HEK293 (cell line): Measurements from ENCODE around the gene VWA5B1.

Experiments used
- CTCF ChIA-PET: fragments of 350-600 bp; formaldehyde crosslinking; extraction: SDS; loops from one replicate; lab custom pipeline; 2021; ENCODE audit warnings: antibody characterized with exemption; lab: Yijun Ruan, JAX
- POLR2A ChIA-PET: fragments of 300-600 bp; formaldehyde crosslinking; extraction: SDS; loops from one replicate; lab custom pipeline; 2020; ENCODE audit warnings: antibody characterized with exemption, inconsistent platforms; lab: Yijun Ruan, JAX
- H3K27ac ChIP-seq: fragments of 200-500 bp; sonication (Bioruptor generic); 2 replicates; pipeline ENCODE4 v1.5.1; 2014; ENCODE audit warnings: low read depth, low read length, control low read depth, inconsistent platforms; ENCODE audit errors: extremely low read depth
- H3K36me3 ChIP-seq, 2 experiments: fragments of 200-500 bp in 1 of 2; sonication (Bioruptor generic) in 1 of 2; 1 replicate in 1 of 2; 2 replicates in 1 of 2; pipeline ENCODE4 v1.5.1; 2014 to 2017; ENCODE audit warnings: inconsistent platforms in 2 of 2, low read length in 2 of 2; ENCODE audit not compliant: control insufficient read depth in 2 of 2, insufficient read depth in 1 of 2
- H3K4me1 ChIP-seq: fragments of 200-500 bp; sonication (Bioruptor generic); 2 replicates; pipeline ENCODE4 v1.5.1; 2014; ENCODE audit warnings: mild to moderate bottlenecking, low read length, inconsistent platforms; ENCODE audit not compliant: control insufficient read depth, insufficient read depth
- H3K4me3 ChIP-seq: 2 replicates; pipeline ENCODE4 v1.5.1; 2011; ENCODE audit warnings: low read depth, mild to moderate bottlenecking, control low read depth, low read length, moderate library complexity
- H3K9me3 ChIP-seq: fragments of 200-500 bp; sonication (Bioruptor generic); 2 replicates; pipeline ENCODE4 v1.5.1; 2014; ENCODE audit warnings: low read depth, low read length, inconsistent platforms; ENCODE audit not compliant: control insufficient read depth, insufficient read depth
- GFI1B ChIP-seq: fragments of 450-650 bp; formaldehyde crosslinking; IDR thresholded peaks from 2 replicates; pipeline ENCODE4 v1.5.1; 2016; ENCODE audit warnings: missing biosample characterization, missing genetic modification characterization
- PRDM10 ChIP-seq: fragments of 450-650 bp; formaldehyde crosslinking; IDR thresholded peaks from 2 replicates; pipeline ENCODE4 v1.5.1; 2016; ENCODE audit warnings: missing biosample characterization, missing genetic modification characterization
- ZFP41 ChIP-seq: fragments of 450-650 bp; formaldehyde crosslinking; IDR thresholded peaks from 2 replicates; pipeline ENCODE4 v1.5.1; 2016; ENCODE audit warnings: missing biosample characterization, missing genetic modification characterization, borderline replicate concordance
- ZNF274 ChIP-seq, 2 experiments: fragments of 200-500 bp in 1 of 2; fragments of 450-650 bp in 1 of 2; sonication (Bioruptor generic) in 1 of 2; formaldehyde crosslinking in 1 of 2; IDR thresholded peaks; 2 replicates each; pipeline versions ENCODE4 v1.5.1 to v1.6.1; 2014 to 2016; ENCODE audit warnings: borderline replicate concordance in 1 of 2, inconsistent platforms in 1 of 2, low read length in 1 of 2, missing biosample characterization in 1 of 2, missing genetic modification characterization in 1 of 2
- ZNF335 ChIP-seq: fragments of 450-650 bp; formaldehyde crosslinking; conservative IDR thresholded peaks from 2 replicates; pipeline ENCODE4 v1.5.1; 2016; ENCODE audit warnings: missing biosample characterization, missing genetic modification characterization
- ZNF350 ChIP-seq: fragments of 450-650 bp; formaldehyde crosslinking; IDR thresholded peaks from 2 replicates; pipeline ENCODE4 v1.5.0; 2017; ENCODE audit warnings: missing biosample characterization, mild to moderate bottlenecking, missing genetic modification characterization
- ZNF416 ChIP-seq: fragments of 450-650 bp; formaldehyde crosslinking; IDR thresholded peaks from 2 replicates; pipeline ENCODE4 v1.5.1; 2016; ENCODE audit warnings: missing biosample characterization, missing genetic modification characterization
- ZNF433 ChIP-seq: fragments of 450-650 bp; formaldehyde crosslinking; IDR thresholded peaks from 2 replicates; pipeline ENCODE4 v1.5.1; 2016; ENCODE audit warnings: missing biosample characterization, missing genetic modification characterization, low read depth
- ZNF560 ChIP-seq: fragments of 450-650 bp; formaldehyde crosslinking; IDR thresholded peaks from 2 replicates; pipeline ENCODE4 v1.5.1; 2017; ENCODE audit warnings: missing biosample characterization, missing genetic modification characterization, borderline replicate concordance
- ZNF561 ChIP-seq: fragments of 450-650 bp; IDR thresholded peaks from 2 replicates; pipeline ENCODE4 v1.5.1; 2018; ENCODE audit warnings: missing biosample characterization, missing genetic modification characterization, borderline replicate concordance
- ZNF580 ChIP-seq: fragments of 450-650 bp; formaldehyde crosslinking; IDR thresholded peaks from 2 replicates; pipeline ENCODE4 v1.5.1; 2016; ENCODE audit warnings: missing biosample characterization, missing genetic modification characterization
- ZNF645 ChIP-seq: fragments of 450-650 bp; formaldehyde crosslinking; IDR thresholded peaks from 2 replicates; pipeline ENCODE4; 2016; ENCODE audit warnings: missing biosample characterization, missing genetic modification characterization
- ZNF777 ChIP-seq: fragments of 450-650 bp; formaldehyde crosslinking; IDR thresholded peaks from 2 replicates; pipeline ENCODE4 v1.5.1; 2017; ENCODE audit warnings: missing biosample characterization, missing genetic modification characterization, borderline replicate concordance
- ZSCAN18 ChIP-seq: fragments of 450-650 bp; formaldehyde crosslinking; IDR thresholded peaks from 2 replicates; pipeline ENCODE4 v1.5.1; 2016; ENCODE audit warnings: missing biosample characterization, missing genetic modification characterization

Gene VWA5B1

GRCh38 chr1:20403423-20404145 is 112.9 kb downstream of the VWA5B1 start (continued):
- TF ChIP-seq ZNF561 (tag by site-specific recombination): no peak
- no peak for TF ChIP-seq ZFP41 (tag by site-specific recombination)
- TF ChIP-seq ZNF777: no peak
- TF ChIP-seq GFI1B (tag by site-specific recombination): no peak
- TF ChIP-seq ZNF580: no peak
- TF ChIP-seq ZNF350: no peak
- TF ChIP-seq ZNF416 (tag by site-specific recombination): no peak
- no peak for TF ChIP-seq ZNF645 (tag by site-specific recombination)
- TF ChIP-seq ZNF433 (tag by site-specific recombination): no peak
- no peak for TF ChIP-seq ZSCAN18 (tag by site-specific recombination)
- no peak for TF ChIP-seq ZNF560 (tag by site-specific recombination)

- TF ChIP-seq PRDM10: 0 out of 2 replicates have a peak, but pooled peaks have one; percentile 33
- no peak for TF ChIP-seq ZNF335 (tag by site-specific recombination)
- no peak for TF ChIP-seq ZNF274 (IDR thresholded peaks at IDR 0.05; ENCODE audit: low read length)
- TF ChIP-seq ZNF274 (tag by site-specific recombination; IDR thresholded peaks at IDR 0.05; ENCODE audit: borderline replicate concordance): no peak
- Histone ChIP-seq H3K27ac (no peak overlapping the region), H3K4me3 (no peak overlapping the region), H3K4me1 (no peaks in the 10 kb centered on the region), H3K36me3 (no peaks in the 10 kb centered on the region), H3K9me3 (no peaks in the 10 kb centered on the region)
- POLR2A ChIA-PET: no interaction called here
- CTCF ChIA-PET: interaction anchor here (0.8 kb wide), 1 partner anchor 30 kb away, joined by 4 read pairs; no protein-coding TSS in a partner anchor
Observed at GRCh38 chr1:20404466-20404865, 113.8 kb downstream of the VWA5B1 start.
